HG02938 (cell line): ENCODE results near the gene ZNF488.

Experiments used
- ATAC-seq: cut with Tn5 transposase; IDR thresholded peaks from one replicate; pipeline ENCODE4 v1.9.1; 2021; ENCODE audit warnings: mild to moderate bottlenecking, moderate library complexity; ENCODE audit not compliant: unreplicated experiment

Gene ZNF488

GRCh38 chr10:47332371-47332770 lies 51.7 kb downstream of the ZNF488 start:
- no peak for ATAC-seq

GRCh38 chr10:47331954-47332353 lies 52.1 kb downstream of the ZNF488 start:
- no peak for ATAC-seq

GRCh38 chr10:47331491-47331890 lies 52.6 kb downstream of the ZNF488 start:
- no peak for ATAC-seq

GRCh38 chr10:47330804-47331203 lies 53.3 kb downstream of the ZNF488 start:
- ATAC-seq = no peak

GRCh38 chr10:47330366-47330765 lies 53.7 kb downstream of the ZNF488 start:
- no peak for ATAC-seq

DNA sequence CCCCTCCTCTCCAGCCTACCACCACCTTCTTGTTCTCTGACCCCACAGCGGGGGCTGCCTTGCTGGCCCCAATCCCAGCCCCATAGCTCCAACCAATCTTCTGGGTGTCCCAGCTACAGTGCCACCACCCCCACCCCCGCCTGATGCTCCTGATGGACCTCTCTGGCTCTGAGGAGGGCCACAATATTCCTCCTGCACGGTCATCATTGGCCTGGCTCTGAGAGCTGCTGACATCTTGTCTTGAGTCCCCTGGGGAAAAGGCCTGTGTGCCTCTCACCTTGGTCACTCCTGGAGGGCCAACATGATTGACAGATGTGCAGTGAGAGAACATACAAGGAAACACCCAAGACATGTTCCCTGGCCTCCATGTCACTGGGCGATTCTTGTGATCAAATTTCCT lies 54.2 kb downstream of the ZNF488 start:
- ATAC-seq = no peak

DNA sequence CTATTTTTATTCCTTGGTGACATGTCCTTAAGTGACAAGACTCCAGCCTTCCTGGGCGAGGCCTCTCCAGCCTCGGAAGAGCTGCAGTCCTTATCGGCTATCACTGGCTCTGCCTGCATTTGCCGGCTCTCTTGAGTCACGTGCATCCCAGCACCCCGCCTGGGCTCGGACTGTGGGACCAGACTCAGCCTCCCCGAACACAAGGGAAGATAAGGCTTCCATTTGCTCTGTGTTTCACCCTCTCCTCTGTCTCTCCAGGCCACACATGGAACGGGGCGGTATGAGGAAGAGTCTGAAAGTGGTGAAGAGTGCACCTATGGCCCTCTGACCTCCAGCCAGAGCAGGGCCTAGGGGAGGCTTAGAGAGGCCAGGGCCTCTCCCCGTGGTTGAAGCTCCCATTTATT lies 57.2 kb downstream of the ZNF488 start:
- ATAC-seq = no peak

DNA sequence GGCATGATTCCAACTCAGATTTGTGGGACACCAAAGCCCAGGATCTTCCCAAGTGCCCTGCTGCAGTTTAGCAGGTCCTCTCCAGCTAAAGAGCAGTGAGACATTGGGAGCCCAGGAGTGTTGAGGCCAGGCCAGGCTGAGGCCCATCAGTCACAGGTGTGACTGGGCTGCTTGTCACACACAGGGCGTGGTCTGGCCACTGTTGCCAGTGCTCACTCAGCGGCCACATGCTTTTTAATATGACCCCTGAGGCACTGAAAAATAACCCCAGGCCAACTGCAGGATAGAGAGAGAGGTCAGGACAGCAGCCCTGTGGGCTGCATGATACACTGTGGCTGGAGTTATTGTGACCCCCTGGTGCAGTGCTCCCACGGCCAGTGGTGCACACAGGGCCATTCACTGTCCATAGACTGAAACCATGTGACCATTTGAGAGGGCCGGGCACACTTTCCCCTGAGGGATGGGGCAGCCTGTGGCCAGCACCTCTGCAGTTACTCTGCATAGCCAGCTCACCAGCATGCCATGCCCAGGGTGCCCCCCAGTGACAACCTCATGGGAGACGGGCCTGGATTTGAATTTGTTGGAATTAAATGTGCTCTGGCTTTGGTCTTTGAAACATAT lies 57.7 kb downstream of the ZNF488 start:
- no peak for ATAC-seq

GRCh38 chr10:47325303-47326291 lies 58.5 kb downstream of the ZNF488 start:
- ATAC-seq = no peak

DNA sequence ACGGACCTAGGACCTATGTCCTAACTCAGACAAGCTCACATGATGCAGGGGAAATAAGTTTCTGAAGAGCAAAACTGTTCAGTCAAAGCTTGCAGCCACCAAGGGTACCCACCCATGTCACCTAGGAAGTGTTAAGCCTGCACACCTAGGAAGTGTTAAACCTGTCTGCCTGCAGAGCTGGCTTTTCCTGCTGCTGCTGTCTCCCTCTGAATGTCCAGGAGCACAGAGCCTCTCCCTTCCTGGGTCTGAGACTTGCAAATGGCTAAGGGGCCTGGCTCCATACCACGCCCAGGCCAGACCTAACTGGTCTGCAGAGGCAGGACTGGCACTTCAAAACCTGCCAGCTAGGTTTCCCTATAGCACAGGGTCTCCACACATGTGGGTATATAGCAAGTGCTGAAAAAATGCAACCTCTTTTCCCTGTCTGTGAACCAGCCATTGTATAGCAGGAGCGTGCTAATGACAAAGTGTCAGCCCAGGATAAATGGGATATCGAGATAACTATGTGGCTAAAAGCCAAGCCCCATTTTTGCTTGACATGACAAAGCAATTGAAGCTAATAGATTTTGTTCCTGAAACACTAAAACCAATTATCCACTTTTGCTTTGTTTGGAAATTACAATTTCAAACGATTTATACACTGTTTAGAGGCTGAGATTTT lies 60.3 kb downstream of the ZNF488 start:
- no peak for ATAC-seq

DNA sequence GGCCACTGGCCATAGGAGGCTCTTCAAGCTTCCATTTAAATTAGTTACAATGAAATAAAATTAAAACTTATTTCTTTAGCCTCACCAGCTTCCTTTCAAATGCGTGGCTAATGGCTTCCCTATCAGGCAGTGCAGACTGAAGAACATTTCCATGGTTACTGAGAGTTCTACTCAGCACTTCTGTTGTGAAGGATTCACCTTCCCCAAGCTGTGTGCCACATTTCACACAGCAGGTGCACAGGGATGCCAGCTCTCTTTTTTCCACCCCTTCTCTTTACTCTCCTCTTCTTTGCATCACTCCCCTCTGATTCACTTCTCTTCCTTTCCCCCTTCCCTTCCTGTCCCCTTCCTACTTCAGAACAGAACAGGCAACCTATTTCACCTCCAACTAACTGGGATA lies 61.0 kb downstream of the ZNF488 start:
- no peak for ATAC-seq

DNA sequence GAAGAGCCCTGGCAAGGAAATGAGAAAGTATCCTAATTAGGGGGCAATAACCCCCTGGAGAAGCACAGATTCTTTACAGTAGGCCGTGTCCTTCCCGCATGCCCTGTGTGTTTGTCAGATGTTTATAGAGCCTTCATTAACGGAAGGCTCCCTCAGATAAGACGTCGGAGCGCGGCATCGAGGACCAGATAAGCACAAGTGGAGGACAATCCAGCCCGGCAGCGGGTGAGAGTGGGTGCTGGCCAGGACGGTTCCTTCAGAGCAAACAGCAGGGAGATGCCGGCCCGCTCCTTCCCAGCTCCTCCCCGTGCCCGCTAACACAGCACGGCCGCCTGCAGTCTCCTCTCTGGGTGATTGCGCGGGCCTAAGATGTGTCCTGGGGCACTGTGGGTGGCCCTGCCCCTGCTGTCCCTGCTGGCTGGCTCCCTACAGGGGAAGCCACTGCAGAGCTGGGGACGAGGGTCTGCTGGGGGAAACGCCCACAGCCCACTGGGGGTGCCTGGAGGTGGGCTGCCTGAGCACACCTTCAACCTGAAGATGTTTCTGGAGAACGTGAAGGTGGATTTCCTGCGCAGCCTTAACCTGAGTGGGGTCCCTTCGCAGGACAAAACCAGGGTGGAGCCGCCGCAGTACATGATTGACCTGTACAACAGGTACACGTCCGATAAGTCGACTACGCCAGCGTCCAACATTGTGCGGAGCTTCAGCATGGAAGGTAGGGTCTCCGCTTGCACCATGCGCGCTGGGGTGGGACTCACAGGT lies 61.6 kb downstream of the ZNF488 start, which contains the start of gene GDF2:
Gene GDF2 (plus strand): TSS at position 155 of the 762 bp plus-strand sequence. CDS start 215 bp downstream, at position 370.
- ATAC-seq = no peak

GRCh38 chr10:47321521-47322195 lies 62.4 kb downstream of the ZNF488 start:
- no peak for ATAC-seq

GRCh38 chr10:47320812-47321211 lies 63.3 kb downstream of the ZNF488 start:
- ATAC-seq = no peak

DNA sequence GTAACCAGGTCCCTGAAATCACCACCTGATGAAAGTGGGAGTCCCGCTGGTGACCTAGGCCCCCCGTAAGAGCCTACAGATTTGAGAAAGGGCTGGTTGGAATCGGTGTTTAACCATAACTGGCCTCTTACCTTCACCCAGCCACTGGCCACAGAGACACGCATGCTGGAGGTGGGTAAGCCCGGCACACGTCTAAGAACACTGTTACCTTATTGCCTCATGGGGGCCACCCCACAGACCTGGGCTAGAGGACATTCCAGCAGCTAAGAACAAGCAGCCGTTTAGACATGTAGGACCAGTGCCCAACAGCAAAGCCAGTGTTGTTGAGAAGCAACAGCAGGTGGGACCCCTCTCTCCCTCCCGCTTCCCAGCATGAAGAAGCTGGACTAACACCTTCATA lies 64.3 kb downstream of the ZNF488 start:
- ATAC-seq = no peak

DNA sequence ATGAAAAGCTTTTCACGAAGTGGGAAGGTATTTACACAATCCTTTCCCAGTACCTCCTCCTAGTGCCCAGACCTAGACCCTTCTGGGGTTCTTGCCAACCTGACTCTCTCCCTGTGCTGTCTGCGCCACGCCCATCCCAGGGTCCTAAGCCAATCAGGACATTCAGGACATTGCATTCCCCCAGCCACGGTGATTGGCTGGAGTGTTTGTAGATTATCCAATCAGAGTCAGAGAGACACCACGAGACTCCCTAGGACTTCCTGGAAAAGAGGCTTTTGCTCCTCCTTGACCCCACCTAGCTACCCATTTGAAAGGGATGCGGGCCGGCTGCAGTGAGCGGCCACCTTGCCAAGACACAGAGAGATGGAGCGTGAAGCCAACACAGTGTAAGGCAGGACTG lies 65.4 kb downstream of the ZNF488 start:
- ATAC-seq = no peak

- no peak for ATAC-seq
These were observed 66.8 kb downstream of the ZNF488 start for GRCh38 chr10:47317251-47317650.

GRCh38 chr10:47316131-47316530 lies 68.0 kb downstream of the ZNF488 start:
- no peak for ATAC-seq
